ENCODE results near the gene ANKRD9. TPM values are rescaled to one million over a fixed set of nuclear protein-coding genes. Genes with fewer than 3 reads are reported as not detected.
"Not testable (repeated sequence)": the region's sequence is repeated elsewhere in the genome, so short reads cannot be mapped to it uniquely, and the experiment has no call there.

The ANKRD9 gene
- total and polyA plus RNA-seq, 10 of the 15 experiments (the other 5 are each of a cell fraction or from before 2014, with no cell fraction given), result 0.03 to 3.6 (median 0.49) TPM

GRCh38 chr14:102523200-102523568 lies 13.6 kb upstream of the ANKRD9 start:
- RAD21 ChIA-PET (ENCODE audit: unreplicated experiment), result interaction anchor here (2.7 kb wide), 1 partner anchor 68 kb away, joined by 14 read pairs; no protein-coding TSS in a partner anchor
- CTCF ChIA-PET, result interaction anchor here (0.8 to 3.4 kb wide), 4 partner anchors 12 to 85 kb away, joined by 3 to 23 read pairs (median 8); no protein-coding TSS in a partner anchor
- Histone ChIP-seq H3K9ac (ENCODE audit: control insufficient read depth, insufficient read depth, low read length) (no peak overlapping the region), H3K27ac (ENCODE audit: control insufficient read depth, insufficient read depth) (no peak overlapping the region), H3K9me3 (replicated peaks; ENCODE audit: control insufficient read depth, insufficient read depth, low read length) (no peaks in the 10 kb centered on the region), H3K4me2 (ENCODE audit: control insufficient read depth, insufficient read depth) (no peak overlapping the region), H4K20me1 (ENCODE audit: control insufficient read depth, insufficient read depth) (no peaks in the 10 kb centered on the region), H3K36me3 (ENCODE audit: control insufficient read depth in 2 of 2, insufficient read depth in 2 of 2, low read length in 1 of 2) (no peaks in the 10 kb centered on the region), H3K4me3 (no peak overlapping the region), H2AFZ (ENCODE audit: control insufficient read depth, low read depth, low read length) (no peak overlapping the region), H3K4me1 (ENCODE audit: control insufficient read depth, insufficient read depth, low read length) (no peaks in the 10 kb centered on the region; the same call in 1 of the 2 replicates), H3K27me3 (replicated peaks in 1 of 2; ENCODE audit: control insufficient read depth in 2 of 2, insufficient read depth in 2 of 2, low read length in 1 of 2) (no peaks in the 10 kb centered on the region; a peak in 1 of 4 replicates), H3K79me2 (ENCODE audit: control insufficient read depth, insufficient read depth, low read length) (no peaks in the 10 kb centered on the region)
- in situ Hi-C loops (cut with MboI), result no loop called here
- no peak for FAIRE-seq
- intact Hi-C loops (cut with micrococcal nuclease; ENCODE audit: unreplicated experiment), result loop anchor here (5.0 to 10.0 kb wide), 3 partner anchors 169 to 392 kb away; partner anchors contain the start of gene TRAF3
- POLR2A ChIA-PET, result interaction anchor here (0.6 kb wide), 1 partner anchor 98 kb away, joined by 6 read pairs; no protein-coding TSS in a partner anchor
- no peak for ATAC-seq
- SMC1A ChIA-PET (ENCODE audit: uncharacterized antibody, unreplicated experiment), result interaction anchor here (0.7 to 3.5 kb wide), 3 partner anchors 81 to 664 kb away, joined by 3 to 9 read pairs (median 4); no protein-coding TSS in a partner anchor
- WGBS (ENCODE audit: insufficient coverage, insufficient replicate concordance, low lambda C conversion rate, missing lambda C conversion rate), result 7% methylated on average over 3 of the region's 3 CpGs
- no peak for TF ChIP-seq PKNOX1 (IDR thresholded peaks at IDR 0.05)
- no peak for TF ChIP-seq ZNF622 (IDR thresholded peaks at IDR 0.05)
- TF ChIP-seq ZZZ3 (IDR thresholded peaks at IDR 0.05; ENCODE audit: control insufficient read depth, insufficient read length, low read depth), result no peak
- no peak for TF ChIP-seq NFIC (IDR thresholded peaks at IDR 0.05; ENCODE audit: low read depth, low read length)
- no peak for TF ChIP-seq MXI1 (IDR thresholded peaks at IDR 0.05; ENCODE audit: low read depth, low read length)
- TF ChIP-seq CHD2 (IDR thresholded peaks at IDR 0.05; ENCODE audit: borderline replicate concordance, low read depth, low read length), result no peak
- DNase-seq (ENCODE audit: low read depth, low spot score), result no peak
- no TSS peak for BruUV-seq (replicated peaks)

DNA sequence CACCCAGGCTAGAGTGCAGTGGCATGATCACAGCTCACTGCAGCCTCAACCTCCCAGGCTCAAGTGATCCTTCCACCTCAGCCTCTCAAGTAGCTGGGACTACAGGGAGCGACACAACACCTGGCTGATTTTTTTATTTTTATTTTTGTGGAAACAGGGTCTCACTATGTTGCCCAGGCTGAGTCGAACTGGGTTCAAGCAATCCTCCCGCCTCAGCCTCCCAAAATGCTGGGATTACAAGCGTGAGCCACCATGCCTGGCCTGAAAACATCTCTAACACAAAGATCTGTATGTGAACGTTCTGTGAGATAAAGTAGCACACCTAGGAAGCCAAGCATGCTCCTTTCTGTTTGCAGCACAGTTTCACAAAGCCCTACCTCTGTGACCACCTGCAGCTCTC lies 10.1 kb upstream of the ANKRD9 start:
- not testable (repeated sequence) for H3K79me2 ChIP-seq (ENCODE audit: control insufficient read depth, insufficient read depth, low read length); ATAC-seq; H3K9me3 ChIP-seq (replicated peaks; ENCODE audit: control insufficient read depth, insufficient read depth, low read length); DNase-seq (ENCODE audit: low read depth, low spot score); H4K20me1 ChIP-seq (ENCODE audit: control insufficient read depth, insufficient read depth); H3K27ac ChIP-seq (ENCODE audit: control insufficient read depth, insufficient read depth); H3K4me2 ChIP-seq (ENCODE audit: control insufficient read depth, insufficient read depth); H3K4me1 ChIP-seq (ENCODE audit: control insufficient read depth, insufficient read depth, low read length); H3K36me3 ChIP-seq (ENCODE audit: control insufficient read depth in 2 of 2, insufficient read depth in 2 of 2, low read length in 1 of 2); FAIRE-seq; H3K27me3 ChIP-seq (replicated peaks in 1 of 2; ENCODE audit: control insufficient read depth in 2 of 2, insufficient read depth in 2 of 2, low read length in 1 of 2); H2AFZ ChIP-seq (ENCODE audit: control insufficient read depth, low read depth, low read length); H3K9ac ChIP-seq (ENCODE audit: control insufficient read depth, insufficient read depth, low read length); H3K4me3 ChIP-seq; BruUV-seq (replicated peaks)
- ChIA-PET SMC1A (ENCODE audit: uncharacterized antibody, unreplicated experiment) (interaction anchor here (0.7 to 1.0 kb wide), 2 partner anchors 81 to 90 kb away, joined by 3 to 4 read pairs; no protein-coding TSS in a partner anchor), POLR2A (interaction anchor here (0.6 kb wide), 1 partner anchor 676 kb away, joined by 5 read pairs; no protein-coding TSS in a partner anchor), RAD21 (ENCODE audit: unreplicated experiment) (interaction anchor here (3.0 kb wide), 1 partner anchor 81 kb away, joined by 10 read pairs; no protein-coding TSS in a partner anchor), CTCF (interaction anchor here (0.6 to 2.8 kb wide), 4 partner anchors 82 to 202 kb away, joined by 3 to 15 read pairs (median 4); no protein-coding TSS in a partner anchor)
- intact Hi-C loops (cut with micrococcal nuclease; ENCODE audit: unreplicated experiment), result loop anchor here (5.0 to 10.0 kb wide), 5 partner anchors 173 to 555 kb away; partner anchors contain the start of genes DYNC1H1, TRAF3 and ZNF839
- in situ Hi-C loops (cut with MboI), result loop anchor here (5.0 to 10.0 kb wide), 2 partner anchors 77 to 555 kb away; partner anchors contain the start of gene DYNC1H1
- 56% methylated on average over 5 of the region's 5 CpGs for WGBS (ENCODE audit: insufficient coverage, insufficient replicate concordance, low lambda C conversion rate, missing lambda C conversion rate)

Measured in GM12878 (cell line).